SJSA1 (cell line): ENCODE results near the gene LRMDA. TPM values are rescaled to one million over a fixed set of nuclear protein-coding genes. Genes with fewer than 3 reads are reported as not detected.

Source experiments
- DNase-seq, 2 experiments: peaks; one replicate each; pipeline ENCODE4 v3.0.0-alpha.2; 2015 to 2020; ENCODE audit warnings: low spot score in 2 of 2, low read depth in 1 of 2
- H3K27ac ChIP-seq: fragments of 250-450 bp; sonication (Bioruptor Pico); 2 replicates; pipeline ENCODE4 v1.5.1; 2020; ENCODE audit warnings: mild to moderate bottlenecking, moderate library complexity
- H3K27me3 ChIP-seq: fragments of 250-450 bp; sonication (Bioruptor Pico); replicated peaks from 2 replicates; pipeline ENCODE4 v1.5.1; 2020; ENCODE audit warnings: mild to moderate bottlenecking, moderate library complexity
- H3K36me3 ChIP-seq: fragments of 250-450 bp; sonication (Bioruptor Pico); 2 replicates; pipeline ENCODE4 v1.5.1; 2020; ENCODE audit warnings: mild to moderate bottlenecking
- H3K4me1 ChIP-seq: fragments of 250-450 bp; sonication (Bioruptor Pico); replicated peaks from 2 replicates; pipeline ENCODE4 v1.6.1; 2021; ENCODE audit warnings: mild to moderate bottlenecking
- H3K4me3 ChIP-seq: fragments of 250-450 bp; sonication (Bioruptor Pico); 2 replicates; pipeline ENCODE4 v1.5.1; 2020; ENCODE audit warnings: mild to moderate bottlenecking
- H3K9me3 ChIP-seq: fragments of 250-450 bp; sonication (Bioruptor Pico); replicated peaks from 2 replicates; pipeline ENCODE4 v1.5.1; 2020; ENCODE audit warnings: mild to moderate bottlenecking
- total RNA-seq: library from RNA; depleted of rRNA; stranded (reverse); fragments of >200 nt; shearing (Covaris generic); gene quantifications from 2 replicates; pipeline ENCODE4 v1.2.3, GENCODE V29; 2014

LRMDA gene
- total RNA-seq, 1 experiment from 2014 or later: not detected

- Histone ChIP-seq H3K9me3 (0 out of 2 replicates have a peak, but pooled peaks cover 2% of the 10 kb centered on the region), H3K4me3 (no peak overlapping the region)
- no peak for DNase-seq
These were observed 657.6 kb downstream of the LRMDA start for GRCh38 chr10:76088980-76089379.

GRCh38 chr10:76089556-76090180, 658.2 kb downstream of the LRMDA start:
- Histone ChIP-seq H3K9me3 (0 out of 2 replicates have a peak, but pooled peaks cover 2% of the 10 kb centered on the region), H3K27me3 (no peaks in the 10 kb centered on the region), H3K27ac (no peak overlapping the region), H3K4me3 (no peak overlapping the region), H3K36me3 (no peaks in the 10 kb centered on the region), H3K4me1 (no peaks in the 10 kb centered on the region)
- DNase-seq: no peak

More at GRCh38 chr10:76088980-76089379, 657.6 kb downstream of the LRMDA start:
- Histone ChIP-seq H3K4me1 (no peaks in the 10 kb centered on the region), H3K36me3 (no peaks in the 10 kb centered on the region), H3K27me3 (no peaks in the 10 kb centered on the region), H3K27ac (no peak overlapping the region)

DNA sequence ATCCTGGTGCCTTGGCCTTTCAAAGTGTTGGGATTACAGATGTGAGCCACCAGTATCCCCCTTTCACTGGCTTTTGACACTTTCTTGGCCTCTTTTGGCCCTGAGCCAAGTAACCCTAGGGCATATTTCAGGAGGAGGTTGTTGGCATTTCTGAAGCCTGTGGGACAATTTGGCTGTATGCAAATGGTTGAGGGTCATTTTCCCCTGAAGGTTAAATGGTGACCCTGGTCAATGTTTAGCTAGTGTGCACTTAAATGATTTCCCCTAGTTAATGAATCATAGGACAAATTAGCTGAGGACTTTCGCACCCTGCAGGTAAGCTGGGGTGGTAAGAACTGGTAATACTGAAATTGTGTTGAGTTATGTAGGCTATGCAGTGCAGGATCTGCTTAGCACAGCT, 660.5 kb downstream of the LRMDA start:
- no peak for DNase-seq
- no peaks in the 10 kb centered on the region for H3K27me3 ChIP-seq
- H3K9me3 ChIP-seq: 0 out of 2 replicates have a peak, but pooled peaks cover 2% of the 10 kb centered on the region
- no peak overlapping the region for H3K4me3 ChIP-seq
- H3K27ac ChIP-seq: no peak overlapping the region
- no peaks in the 10 kb centered on the region for H3K36me3 ChIP-seq
- no peaks in the 10 kb centered on the region for H3K4me1 ChIP-seq

DNA sequence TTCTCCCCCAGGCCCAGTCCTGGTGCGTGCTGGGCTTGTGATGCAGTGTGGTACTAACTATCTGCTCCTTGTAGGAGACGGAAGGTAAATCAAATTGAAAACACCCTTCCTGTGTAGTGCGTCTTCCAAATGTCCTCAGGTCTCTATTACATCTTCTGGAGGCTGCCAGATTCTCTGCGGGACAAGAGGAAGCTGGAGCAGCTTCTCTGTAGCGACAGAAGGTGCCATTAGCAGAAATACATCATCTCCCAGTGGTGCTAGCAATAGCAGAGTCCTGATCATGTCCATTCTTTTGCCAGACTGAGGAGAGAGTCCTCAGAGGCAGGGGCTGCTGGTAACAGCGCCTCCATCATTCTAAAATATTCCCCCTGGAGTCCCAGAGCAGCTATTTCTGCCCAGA, 675.2 kb downstream of the LRMDA start:
- Histone ChIP-seq H3K4me1 (no peaks in the 10 kb centered on the region), H3K4me3 (no peak overlapping the region), H3K27me3 (no peaks in the 10 kb centered on the region), H3K36me3 (no peaks in the 10 kb centered on the region), H3K27ac (no peak overlapping the region), H3K9me3 (0 out of 2 replicates have a peak, but pooled peaks cover 4% of the 10 kb centered on the region)
- no peak for DNase-seq

GRCh38 chr10:76108563-76109359, 677.3 kb downstream of the LRMDA start:
- no peak for DNase-seq
- Histone ChIP-seq H3K27me3 (no peaks in the 10 kb centered on the region), H3K27ac (no peak overlapping the region), H3K4me1 (no peaks in the 10 kb centered on the region), H3K4me3 (no peak overlapping the region), H3K9me3 (0 out of 2 replicates have a peak, but pooled peaks cover 4% of the 10 kb centered on the region), H3K36me3 (no peaks in the 10 kb centered on the region)

- Histone ChIP-seq H3K9me3 (no peaks in the 10 kb centered on the region), H3K27me3 (no peaks in the 10 kb centered on the region), H3K4me1 (no peaks in the 10 kb centered on the region), H3K27ac (no peak overlapping the region), H3K36me3 (no peaks in the 10 kb centered on the region), H3K4me3 (no peak overlapping the region)
- no peak for DNase-seq
These were observed 680.0 kb downstream of the LRMDA start for GRCh38 chr10:76111404-76111803.

DNA sequence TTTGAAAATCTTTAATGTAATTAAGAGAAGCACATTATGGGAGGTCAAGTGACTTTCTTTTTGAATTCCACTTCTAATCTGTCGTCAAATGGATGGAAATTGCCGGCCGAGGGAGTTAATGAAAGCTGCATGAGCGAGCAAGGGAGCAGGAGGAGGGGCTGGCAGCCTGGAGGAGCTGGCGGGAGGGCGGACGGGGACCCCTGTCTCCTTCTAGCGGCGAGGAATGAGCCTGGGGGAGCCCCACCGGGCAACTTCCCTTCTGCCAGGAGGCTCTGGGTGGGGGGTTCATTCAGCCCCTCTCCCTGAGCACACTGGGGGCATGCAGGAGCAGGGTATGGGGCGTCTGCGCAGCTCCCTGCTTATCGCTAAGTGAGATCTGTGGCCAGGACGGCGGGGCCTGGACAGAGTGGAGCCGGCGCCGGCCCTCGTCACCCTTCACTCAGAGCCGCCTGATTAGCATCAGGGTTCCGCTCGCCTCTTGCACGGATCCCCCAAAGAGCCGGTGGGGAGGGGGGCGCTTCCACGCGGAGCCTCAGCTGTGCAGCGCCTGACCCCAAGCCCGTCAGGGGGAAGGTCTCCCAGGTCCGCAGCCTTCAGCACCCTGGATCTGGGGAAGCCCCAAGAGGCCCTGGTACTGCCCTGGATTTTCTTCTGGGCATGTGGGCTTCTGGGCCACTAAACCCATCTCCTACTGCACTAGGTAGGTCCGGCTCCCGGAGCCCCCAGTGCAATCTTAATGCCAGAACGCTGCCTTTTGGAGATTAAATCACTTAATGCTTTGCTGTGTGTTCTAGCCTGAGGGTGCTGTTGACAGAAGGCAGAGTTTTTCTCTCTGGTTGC, 680.8 kb downstream of the LRMDA start:
- H3K4me1 ChIP-seq: no peaks in the 10 kb centered on the region
- H3K36me3 ChIP-seq: no peaks in the 10 kb centered on the region
- no peak overlapping the region for H3K27ac ChIP-seq
- H3K27me3 ChIP-seq: no peaks in the 10 kb centered on the region
- no peak for DNase-seq
- no peak overlapping the region for H3K4me3 ChIP-seq
- no peaks in the 10 kb centered on the region for H3K9me3 ChIP-seq

DNA sequence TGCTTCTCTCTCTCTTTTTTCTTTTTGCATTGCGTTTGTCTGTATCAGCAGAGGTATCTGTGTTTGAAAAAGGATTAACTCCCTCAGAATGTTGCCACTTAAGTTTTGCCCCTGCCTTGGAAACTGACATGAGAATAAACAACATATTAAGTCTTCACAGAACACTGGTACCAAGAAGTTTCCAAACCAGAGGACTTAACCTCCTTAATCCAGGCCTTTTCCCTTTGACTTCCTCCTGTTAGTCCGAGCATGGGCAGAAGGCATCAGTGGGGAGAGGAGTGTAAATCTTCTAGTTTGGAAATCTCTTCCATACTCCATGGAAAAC, 681.4 kb downstream of the LRMDA start:
- Histone ChIP-seq H3K9me3 (no peaks in the 10 kb centered on the region), H3K4me1 (no peaks in the 10 kb centered on the region), H3K36me3 (no peaks in the 10 kb centered on the region), H3K4me3 (no peak overlapping the region), H3K27me3 (no peaks in the 10 kb centered on the region), H3K27ac (no peak overlapping the region)
- no peak for DNase-seq

- H3K27ac ChIP-seq: no peak overlapping the region
- H3K27me3 ChIP-seq: no peaks in the 10 kb centered on the region
- no peaks in the 10 kb centered on the region for H3K4me1 ChIP-seq
- no peak overlapping the region for H3K4me3 ChIP-seq
- DNase-seq: no peak
- no peaks in the 10 kb centered on the region for H3K9me3 ChIP-seq
- H3K36me3 ChIP-seq: no peaks in the 10 kb centered on the region
These were observed 682.5 kb downstream of the LRMDA start for GRCh38 chr10:76113952-76114351.

DNA sequence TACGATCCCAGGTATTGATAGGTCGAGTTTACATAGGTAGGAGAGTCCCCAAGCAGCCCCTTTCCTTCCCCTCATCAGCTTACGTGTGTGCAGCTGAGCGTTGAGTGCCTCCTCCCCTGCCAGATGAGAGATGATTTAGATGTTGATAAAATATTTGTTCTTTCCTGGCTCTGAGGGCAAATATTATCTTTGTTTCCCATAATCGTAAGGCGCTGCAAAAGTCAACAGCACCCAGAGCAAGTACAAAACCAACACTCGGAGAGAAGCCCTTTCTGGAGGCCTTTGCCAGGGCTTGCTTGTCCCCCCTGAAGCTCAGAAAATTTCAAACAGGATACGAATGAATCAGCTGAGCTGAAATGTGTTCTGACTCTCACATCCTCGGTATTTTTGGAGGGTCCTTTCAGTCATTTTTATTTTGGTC, 683.2 kb downstream of the LRMDA start:
- H3K27ac ChIP-seq: no peak overlapping the region
- H3K27me3 ChIP-seq: no peaks in the 10 kb centered on the region
- H3K4me1 ChIP-seq: no peaks in the 10 kb centered on the region
- H3K36me3 ChIP-seq: no peaks in the 10 kb centered on the region
- H3K4me3 ChIP-seq: no peak overlapping the region
- DNase-seq: no peak
- H3K9me3 ChIP-seq: no peaks in the 10 kb centered on the region

GRCh38 chr10:76115131-76115470, 683.7 kb downstream of the LRMDA start:
- Histone ChIP-seq H3K4me1 (no peaks in the 10 kb centered on the region), H3K27me3 (no peaks in the 10 kb centered on the region), H3K4me3 (no peak overlapping the region), H3K27ac (no peak overlapping the region), H3K36me3 (no peaks in the 10 kb centered on the region), H3K9me3 (no peaks in the 10 kb centered on the region)
- DNase-seq: no peak

DNA sequence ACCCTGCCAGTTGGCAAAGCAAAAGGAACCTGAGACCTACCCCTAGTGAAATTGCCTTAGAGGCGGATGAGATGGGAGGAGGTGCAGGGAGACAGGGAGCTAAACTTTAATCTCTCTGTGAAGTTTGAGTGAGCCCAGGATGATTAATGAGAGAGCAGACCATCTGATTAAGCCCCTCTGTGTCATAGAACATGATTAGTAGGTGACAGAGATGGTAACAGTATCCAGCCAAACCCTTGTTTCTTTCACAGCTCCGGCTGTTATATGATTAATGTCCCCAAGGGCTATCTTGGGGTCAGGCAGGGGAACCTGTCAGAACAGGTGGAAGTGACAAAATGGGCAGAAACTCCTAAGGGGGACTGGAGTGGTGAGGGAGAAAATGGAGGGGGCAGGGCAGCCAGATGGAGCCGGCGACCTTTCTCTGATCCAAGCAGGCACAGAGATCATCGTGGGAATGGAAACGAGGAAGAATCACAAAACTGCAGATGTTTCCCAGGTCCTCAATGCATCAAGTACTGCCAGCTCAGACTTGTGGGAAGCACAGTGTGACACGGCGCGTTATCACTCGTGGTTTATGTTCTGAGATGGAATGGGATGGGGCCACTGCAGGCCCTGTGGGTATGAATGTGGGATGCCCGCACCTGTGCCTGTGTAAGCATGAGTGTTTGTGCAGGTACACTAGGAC, 684.2 kb downstream of the LRMDA start:
- Histone ChIP-seq H3K36me3 (no peaks in the 10 kb centered on the region), H3K27me3 (no peaks in the 10 kb centered on the region), H3K4me3 (no peak overlapping the region), H3K9me3 (no peaks in the 10 kb centered on the region), H3K27ac (no peak overlapping the region), H3K4me1 (no peaks in the 10 kb centered on the region)
- DNase-seq: no peak

DNA sequence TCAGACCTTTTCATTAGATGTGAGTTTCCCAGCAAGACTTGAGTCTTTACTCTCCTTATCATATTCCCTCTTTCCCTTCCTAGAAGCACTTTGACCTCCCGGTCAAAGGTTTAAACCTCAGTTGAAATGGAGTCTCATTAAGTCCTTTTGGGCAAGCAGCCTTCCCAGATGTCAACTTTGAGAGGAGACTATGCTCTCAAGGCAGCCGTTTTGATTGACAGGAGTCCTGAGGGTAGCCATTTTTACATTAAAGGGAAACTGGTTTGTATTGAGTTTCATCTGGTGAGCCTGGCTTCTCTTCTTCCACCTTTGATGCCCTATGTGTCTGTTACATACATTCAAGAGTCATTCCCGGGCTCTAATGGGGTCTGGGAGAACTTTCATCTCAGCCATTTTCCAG, 685.1 kb downstream of the LRMDA start:
- Histone ChIP-seq H3K4me3 (no peak overlapping the region), H3K27me3 (no peaks in the 10 kb centered on the region), H3K27ac (no peak overlapping the region), H3K36me3 (no peaks in the 10 kb centered on the region), H3K4me1 (no peaks in the 10 kb centered on the region), H3K9me3 (no peaks in the 10 kb centered on the region)
- no peak for DNase-seq
